Thyroid gland (tissue), 4 donors: ENCODE results near the gene ELOVL2. TPM values are rescaled to one million over a fixed set of nuclear protein-coding genes. Genes with fewer than 3 reads are reported as not detected.

Experiments used
- DNase-seq, 2 donors: peaks; one replicate each; pipeline ENCODE4 v3.0.0-alpha.2; 2019
- H3K27ac ChIP-seq, 3 donors: fragments of 200-600 bp; sonication (generic); 1 replicate in 2 of 3; 2 replicates in 1 of 3; pipeline ENCODE4 v1.5.1; 2016 to 2019; ENCODE audit warnings: mild to moderate bottlenecking in 1 of 3, moderate library complexity in 1 of 3
- H3K27me3 ChIP-seq: fragments of 200-600 bp; sonication (generic); one replicate; pipeline ENCODE4 v1.5.1; 2019
- H3K36me3 ChIP-seq, 2 donors: fragments of 200-600 bp; sonication (generic); one replicate each; pipeline ENCODE4 v1.5.1; 2016 to 2019
- H3K4me1 ChIP-seq, 2 donors: fragments of 200-600 bp; sonication (generic); one replicate each; pipeline ENCODE4 v1.5.1; 2017 to 2019
- H3K4me3 ChIP-seq, 3 donors: fragments of 200-600 bp; sonication (generic); replicated peaks in 1 of 3; 1 replicate in 2 of 3; 2 replicates in 1 of 3; pipeline ENCODE4 v1.5.1; 2016; ENCODE audit warnings: mild to moderate bottlenecking in 1 of 3
- H3K9me3 ChIP-seq: fragments of 200-600 bp; sonication (generic); one replicate; pipeline ENCODE4 v1.5.1; 2017
- POLR2A ChIP-seq, 2 donors: fragments of 450-650 bp; IDR thresholded peaks; one replicate each; pipeline ENCODE4 v1.6.1; 2017; ENCODE audit warnings: antibody characterized with exemption in 2 of 2, mild to moderate bottlenecking in 2 of 2, moderate library complexity in 1 of 2
- WGBS, 2 donors: methylation state at CpG; one replicate each; pipeline ENCODE4 v1.1.5; 2017; 5-methylcytosine and 5-hydroxymethylcytosine counted together
- intact Hi-C: fragments of 100-400 bp; cut with DNase I; formaldehyde crosslinking; loops from one replicate; pipeline ENCODE4 v1.15.1; 2023
- total RNA-seq, 4 donors: library from RNA; depleted of rRNA; stranded (reverse); fragments of >200 nt; gene quantifications; one replicate each; pipeline ENCODE4 v1.2.3, GENCODE V29; 2016
- TF ChIP-seq, protein P1 (sequence below), 6 experiments: fragments of 200-600 bp in 3 of 6; fragments of 450-650 bp in 3 of 6; sonication (generic) in 3 of 6; IDR thresholded peaks; one replicate each; pipeline ENCODE4 v1.5.1; 2016 to 2019; ENCODE audit warnings: antibody characterized with exemption in 6 of 6, mild to moderate bottlenecking in 2 of 6, inconsistent platforms in 1 of 6, moderate library complexity in 1 of 6

The ELOVL2 gene
- total RNA-seq, 4 donors from 2014 or later, result 0.27 to 1.0 (median 0.72) TPM

DNA sequence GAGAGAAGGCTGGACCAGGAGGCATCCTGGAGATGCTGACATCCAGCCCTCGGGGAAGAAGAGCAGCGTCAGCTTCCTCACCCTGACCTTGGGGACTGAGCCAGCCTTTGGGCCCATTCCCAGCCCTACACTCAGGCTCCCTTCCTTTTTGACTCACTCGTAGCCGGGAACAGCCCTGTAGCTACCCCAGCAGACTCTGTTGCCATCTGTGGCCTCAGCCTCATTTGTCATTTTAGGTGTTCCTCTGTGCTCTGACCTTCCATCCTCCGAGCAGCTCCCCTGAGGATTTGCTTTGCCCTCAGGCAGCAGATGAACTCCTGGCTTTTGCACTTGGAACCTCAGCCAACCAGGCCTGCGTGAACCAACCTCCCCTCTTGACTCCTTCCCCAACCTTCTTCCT lies 67.5 kb downstream of the ELOVL2 start:
- H3K4me1 ChIP-seq, result no peaks in the 10 kb centered on the region
- no peaks in the 10 kb centered on the region for H3K9me3 ChIP-seq
- TF ChIP-seq, protein P1, sequence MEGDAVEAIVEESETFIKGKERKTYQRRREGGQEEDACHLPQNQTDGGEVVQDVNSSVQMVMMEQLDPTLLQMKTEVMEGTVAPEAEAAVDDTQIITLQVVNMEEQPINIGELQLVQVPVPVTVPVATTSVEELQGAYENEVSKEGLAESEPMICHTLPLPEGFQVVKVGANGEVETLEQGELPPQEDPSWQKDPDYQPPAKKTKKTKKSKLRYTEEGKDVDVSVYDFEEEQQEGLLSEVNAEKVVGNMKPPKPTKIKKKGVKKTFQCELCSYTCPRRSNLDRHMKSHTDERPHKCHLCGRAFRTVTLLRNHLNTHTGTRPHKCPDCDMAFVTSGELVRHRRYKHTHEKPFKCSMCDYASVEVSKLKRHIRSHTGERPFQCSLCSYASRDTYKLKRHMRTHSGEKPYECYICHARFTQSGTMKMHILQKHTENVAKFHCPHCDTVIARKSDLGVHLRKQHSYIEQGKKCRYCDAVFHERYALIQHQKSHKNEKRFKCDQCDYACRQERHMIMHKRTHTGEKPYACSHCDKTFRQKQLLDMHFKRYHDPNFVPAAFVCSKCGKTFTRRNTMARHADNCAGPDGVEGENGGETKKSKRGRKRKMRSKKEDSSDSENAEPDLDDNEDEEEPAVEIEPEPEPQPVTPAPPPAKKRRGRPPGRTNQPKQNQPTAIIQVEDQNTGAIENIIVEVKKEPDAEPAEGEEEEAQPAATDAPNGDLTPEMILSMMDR (IDR thresholded peaks at IDR 0.05), result no peak
- TF ChIP-seq POLR2A (IDR thresholded peaks at IDR 0.05), result no peak
- WGBS, 2 donors, result 79 to 80% methylated on average over 6 of the region's 6 CpGs
- no peaks in the 10 kb centered on the region for H3K27me3 ChIP-seq
- H3K36me3 ChIP-seq, result no peaks in the 10 kb centered on the region
- no peak overlapping the region for H3K4me3 ChIP-seq
- H3K27ac ChIP-seq, result no peak overlapping the region
- intact Hi-C loops, result no loop called here
- no peak for DNase-seq

DNA sequence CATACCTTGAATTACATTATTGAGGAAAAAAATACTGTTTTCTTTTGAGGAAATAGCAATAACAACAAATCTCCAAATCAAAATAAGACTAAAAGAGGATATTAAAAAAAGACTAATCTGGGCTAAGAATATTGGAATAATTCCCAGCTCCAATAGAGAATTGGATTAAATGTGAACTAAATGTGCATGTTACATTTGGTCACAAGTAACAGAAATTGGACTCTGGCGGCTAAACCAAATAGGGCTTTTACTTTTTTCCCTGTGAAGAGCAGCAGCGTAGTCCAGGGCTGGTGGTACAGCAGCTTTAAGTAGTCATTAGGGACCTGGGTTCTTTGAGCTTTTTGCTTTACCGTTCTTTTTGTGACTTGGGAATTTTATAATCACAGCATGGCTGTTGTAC lies 71.9 kb downstream of the ELOVL2 start:
- H3K9me3 ChIP-seq, result no peaks in the 10 kb centered on the region
- TF ChIP-seq, protein P1 (IDR thresholded peaks at IDR 0.05), result no peak
- H3K4me3 ChIP-seq, result no peak overlapping the region
- DNase-seq, result no peak
- H3K27ac ChIP-seq, result no peak overlapping the region
- intact Hi-C loops, result no loop called here
- H3K36me3 ChIP-seq, result no peaks in the 10 kb centered on the region
- H3K4me1 ChIP-seq, result no peaks in the 10 kb centered on the region
- WGBS, 2 donors, result 79 to 80% methylated on average over 3 of the region's 3 CpGs
- no peaks in the 10 kb centered on the region for H3K27me3 ChIP-seq

DNA sequence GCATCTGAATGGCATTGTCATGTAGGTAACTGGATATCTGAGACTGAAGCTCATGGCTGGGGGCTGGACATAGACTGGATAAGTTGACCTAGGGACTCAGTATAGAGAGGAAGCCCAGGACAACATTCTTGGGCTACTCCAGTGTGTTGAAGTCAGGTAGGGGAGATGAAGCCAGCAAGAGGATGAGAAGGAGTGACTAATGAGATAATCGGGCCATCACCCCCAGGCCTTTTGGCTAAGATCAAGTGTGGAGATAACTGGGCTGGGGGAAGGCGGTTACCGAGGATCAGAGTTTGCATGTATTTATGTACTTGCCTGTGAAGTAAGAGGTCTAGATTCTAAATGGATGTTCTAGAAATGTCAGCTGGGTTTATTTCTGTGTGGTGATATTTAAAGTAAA lies 73.4 kb downstream of the ELOVL2 start:
- no peak for TF ChIP-seq POLR2A (IDR thresholded peaks at IDR 0.05)
- TF ChIP-seq, protein P1 (IDR thresholded peaks at IDR 0.05), result no peak
- whole genome bisulfite sequencing, 2 donors, result 92% methylated on average over 3 of the region's 3 CpGs
- no peak for DNase-seq
- H3K36me3 ChIP-seq, result no peaks in the 10 kb centered on the region
- H3K27ac ChIP-seq, result no peak overlapping the region
- H3K27me3 ChIP-seq, result no peaks in the 10 kb centered on the region
- H3K9me3 ChIP-seq, result no peaks in the 10 kb centered on the region
- no peak overlapping the region for H3K4me3 ChIP-seq
- H3K4me1 ChIP-seq, result no peaks in the 10 kb centered on the region
- intact Hi-C loops, result no loop called here

DNA sequence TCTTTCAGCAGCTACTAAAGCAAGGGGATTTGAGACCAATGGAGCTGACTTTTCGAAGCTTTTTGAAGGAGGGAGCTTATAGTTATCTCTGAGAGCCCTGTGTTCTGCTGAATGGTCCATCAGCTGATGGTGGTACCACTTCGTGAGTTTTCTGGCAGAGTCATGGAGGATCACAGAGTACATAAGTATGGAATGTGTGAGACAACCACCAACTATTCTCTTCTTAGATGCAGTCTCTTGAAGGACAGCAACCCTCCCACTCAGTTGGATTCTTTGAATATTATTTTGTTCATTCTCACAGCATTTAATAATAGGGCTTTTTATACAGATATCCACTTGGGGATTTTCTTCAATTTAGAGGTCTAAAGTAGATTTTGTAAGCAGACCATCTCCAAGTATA lies 75.3 kb downstream of the ELOVL2 start:
- no peak overlapping the region for H3K4me3 ChIP-seq
- no peaks in the 10 kb centered on the region for H3K9me3 ChIP-seq
- no peak for DNase-seq
- H3K27me3 ChIP-seq, result no peaks in the 10 kb centered on the region
- TF ChIP-seq, protein P1 (IDR thresholded peaks at IDR 0.05), result no peak
- TF ChIP-seq POLR2A (IDR thresholded peaks at IDR 0.05), result no peak
- no peaks in the 10 kb centered on the region for H3K36me3 ChIP-seq
- H3K4me1 ChIP-seq, result no peaks in the 10 kb centered on the region
- WGBS, 2 donors, result 70 to 82% methylated on average over 2 of the region's 2 CpGs
- intact Hi-C loops, result no loop called here
- no peak overlapping the region for H3K27ac ChIP-seq

DNA sequence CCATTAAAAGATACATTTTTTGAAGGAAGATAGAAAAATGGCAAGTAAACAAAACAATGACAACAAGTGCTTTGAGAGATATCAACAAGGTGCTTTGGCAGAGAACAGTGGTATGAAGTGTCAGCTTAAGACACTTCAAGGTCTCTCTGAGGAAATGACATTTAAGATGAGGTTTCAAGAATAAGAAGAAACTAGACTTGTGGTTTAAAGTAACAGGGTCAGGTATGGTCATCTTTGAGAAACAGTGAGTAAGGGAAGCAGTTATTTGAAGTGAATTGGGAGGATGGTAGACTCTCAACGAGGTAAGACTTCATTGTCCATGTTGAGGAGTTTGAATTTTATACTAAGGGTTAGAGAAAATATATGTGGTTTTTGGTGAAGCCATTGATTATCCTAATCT lies 79.4 kb downstream of the ELOVL2 start:
- intact Hi-C loops, result no loop called here
- WGBS, 2 donors, result 77 to 88% methylated on average over 1 of the region's 1 CpG
- H3K4me3 ChIP-seq, result no peak overlapping the region
- H3K4me1 ChIP-seq, result no peaks in the 10 kb centered on the region
- no peaks in the 10 kb centered on the region for H3K9me3 ChIP-seq
- no peaks in the 10 kb centered on the region for H3K27me3 ChIP-seq
- no peaks in the 10 kb centered on the region for H3K36me3 ChIP-seq
- DNase-seq, result no peak
- TF ChIP-seq, protein P1 (IDR thresholded peaks at IDR 0.05), result no peak
- TF ChIP-seq POLR2A (IDR thresholded peaks at IDR 0.05), result no peak
- no peak overlapping the region for H3K27ac ChIP-seq
